GM19328 (cell line): ENCODE measurements around the gene SEBOX.

Experiments
- ATAC-seq: cut with Tn5 transposase; IDR thresholded peaks from one replicate; pipeline ENCODE4 v1.9.1; 2021; ENCODE audit warnings: mild to moderate bottlenecking, moderate library complexity; ENCODE audit not compliant: unreplicated experiment

Gene SEBOX

GRCh38 chr17:28320215-28321061, 44.6 kb downstream of the SEBOX start:
- no peak for ATAC-seq

- no peak for ATAC-seq
These were observed 45.4 kb downstream of the SEBOX start for GRCh38 chr17:28319598-28319935.

GRCh38 chr17:28318759-28319597, 46.0 kb downstream of the SEBOX start, which contains the start of gene TMEM97:
Gene TMEM97, plus strand, starts transcription at chr17:28319200. Its CDS starts 40 bp downstream, at chr17:28319240.
- peak; percentile 98 for ATAC-seq

DNA sequence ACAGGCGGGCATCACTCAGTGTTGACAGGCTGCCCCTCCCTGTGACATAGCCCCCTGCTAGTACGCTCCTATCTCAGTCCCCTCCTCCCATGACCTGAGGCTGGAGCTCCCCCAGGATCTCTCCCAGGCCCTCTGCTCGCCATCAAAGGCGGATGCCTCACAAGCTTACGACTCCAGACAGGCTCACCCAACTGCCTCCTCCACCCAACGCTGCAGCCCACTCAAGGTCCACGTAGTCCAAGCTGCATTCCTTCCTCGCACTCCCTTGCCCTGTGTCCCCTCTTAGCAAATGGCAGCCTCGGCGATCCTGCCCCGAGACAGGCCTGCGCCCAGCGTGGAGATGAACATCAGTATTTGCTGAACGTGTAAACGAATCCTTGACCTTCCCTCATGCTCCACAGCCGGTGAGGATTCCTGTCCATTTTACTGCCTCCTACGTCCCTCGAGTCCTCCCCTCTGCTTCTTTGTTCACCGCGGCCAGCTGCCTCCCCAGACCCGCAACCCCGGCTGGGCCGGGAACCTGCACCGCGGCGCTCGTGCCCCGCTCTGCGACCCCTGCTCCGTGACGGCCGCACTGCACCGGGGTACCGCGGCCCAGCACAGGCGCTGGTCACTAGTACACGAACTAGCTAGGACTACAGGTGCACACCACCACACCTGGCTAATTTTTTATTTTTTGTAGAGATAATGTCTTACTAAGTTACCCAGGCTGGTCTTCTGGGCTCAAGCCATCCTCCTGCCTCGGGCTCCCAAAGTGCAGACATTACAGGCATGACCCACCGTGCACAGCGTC, 46.8 kb downstream of the SEBOX start:
- ATAC-seq, result no peak

GRCh38 chr17:28317099-28317965, 47.7 kb downstream of the SEBOX start:
- ATAC-seq, result no peak

DNA sequence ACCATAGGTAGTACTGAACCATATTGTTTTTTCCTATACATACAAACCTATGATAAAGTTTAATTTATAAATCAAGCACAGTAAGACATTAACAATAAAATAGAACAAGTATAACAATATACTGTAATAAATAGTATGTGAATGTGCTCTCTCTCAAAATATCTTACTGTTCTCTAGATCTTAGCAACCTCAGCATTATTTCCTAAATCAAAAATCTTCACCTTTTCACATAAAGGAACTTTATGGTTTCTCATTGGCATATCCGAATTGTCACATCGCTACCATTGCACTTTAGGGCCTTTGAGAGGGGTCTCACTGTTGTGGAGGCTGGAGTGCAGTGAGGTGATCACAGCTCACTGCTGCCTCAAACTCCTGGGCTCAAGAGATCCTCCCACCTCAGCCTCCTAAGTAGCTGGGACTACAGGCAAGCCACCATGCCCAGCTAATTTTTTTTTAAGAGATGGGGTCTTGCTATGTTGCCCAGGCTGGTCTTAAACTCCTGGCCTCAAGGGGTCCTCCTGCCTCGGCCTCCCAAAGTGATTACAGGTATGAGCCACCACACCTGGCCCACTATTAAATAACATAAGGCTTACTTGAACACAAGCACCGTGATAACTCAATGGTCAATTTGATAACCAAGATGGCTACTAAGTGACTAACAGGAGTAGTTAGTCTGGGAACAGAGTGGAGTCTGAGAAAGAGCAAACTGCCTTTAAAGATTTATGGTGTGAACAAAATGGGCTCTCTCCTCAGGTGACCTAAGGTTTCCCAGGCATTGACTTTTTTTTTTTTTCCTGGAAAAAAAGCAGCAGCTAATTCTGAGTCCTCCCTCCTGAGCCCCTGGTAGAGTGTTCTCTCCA, 48.9 kb downstream of the SEBOX start:
- ATAC-seq, result no peak

GRCh38 chr17:28313841-28314240, 51.2 kb downstream of the SEBOX start:
- no peak for ATAC-seq
